Activated naive CD4-positive, alpha-beta T cell (primary cell): ENCODE results near the gene ERC2.

ENCODE experiments used
- DNase-seq, 4 experiments: peaks; one replicate each; lab custom pipeline; 2025; lab: John Stamatoyannopoulos, UW

The ERC2 gene

GRCh38 chr3:55556619-55557537 is 911.4 kb downstream of the ERC2 start:
- DNase-seq, result no peak

- DNase-seq, result no peak
Observed at GRCh38 chr3:55555873-55556618, 912.2 kb downstream of the ERC2 start.

- no peak for DNase-seq
Observed at GRCh38 chr3:55554634-55555425, 913.4 kb downstream of the ERC2 start.

- DNase-seq, result no peak
Observed at GRCh38 chr3:55551644-55552043, 916.6 kb downstream of the ERC2 start.

GRCh38 chr3:55549177-55549576 is 919.1 kb downstream of the ERC2 start:
- DNase-seq, result no peak

- no peak for DNase-seq
Observed at GRCh38 chr3:55546866-55547669, 921.2 kb downstream of the ERC2 start.

GRCh38 chr3:55545995-55546394 is 922.3 kb downstream of the ERC2 start:
- DNase-seq, result no peak

- DNase-seq, result no peak
Observed at GRCh38 chr3:55544219-55544618, 924.0 kb downstream of the ERC2 start.

GRCh38 chr3:55543181-55543614 is 925.1 kb downstream of the ERC2 start:
- DNase-seq, result no peak

GRCh38 chr3:55541456-55541855 is 926.8 kb downstream of the ERC2 start:
- DNase-seq, result no peak

- DNase-seq, result no peak
Observed at GRCh38 chr3:55541016-55541415, 927.3 kb downstream of the ERC2 start.

- no peak for DNase-seq
Observed at GRCh38 chr3:55540579-55540978, 927.7 kb downstream of the ERC2 start.

GRCh38 chr3:55538158-55538557 is 930.1 kb downstream of the ERC2 start:
- DNase-seq, result no peak

GRCh38 chr3:55537563-55537962 is 930.7 kb downstream of the ERC2 start:
- DNase-seq, result no peak

GRCh38 chr3:55537129-55537528 is 931.1 kb downstream of the ERC2 start:
- DNase-seq, result no peak

- no peak for DNase-seq
Observed at GRCh38 chr3:55534876-55535275, 933.4 kb downstream of the ERC2 start.

- DNase-seq, result no peak
Observed at GRCh38 chr3:55532806-55533205, 935.5 kb downstream of the ERC2 start.

- no peak for DNase-seq
Observed at GRCh38 chr3:55531321-55531720, 936.9 kb downstream of the ERC2 start.

- DNase-seq, result no peak
Observed at GRCh38 chr3:55527361-55527760, 940.9 kb downstream of the ERC2 start.

GRCh38 chr3:55526332-55527030 is 941.8 kb downstream of the ERC2 start:
- no peak for DNase-seq

- no peak for DNase-seq
Observed at GRCh38 chr3:55525436-55525835, 942.8 kb downstream of the ERC2 start.
